Prostate gland (tissue), 2 donors: Measurements from ENCODE around the gene PLOD2. TPM values are rescaled to one million over a fixed set of nuclear protein-coding genes. Genes with fewer than 3 reads are reported as not detected.

Experiments
- DNase-seq: peaks from one replicate; pipeline ENCODE4 v3.0.0-alpha.2; 2019; ENCODE audit warnings: low spot score
- H3K27ac ChIP-seq, 2 donors: fragments of 200-600 bp; sonication (generic); 2 replicates each; pipeline ENCODE4 v1.5.1; 2017 to 2019
- H3K27me3 ChIP-seq: fragments of 200-600 bp; sonication (generic); replicated peaks from 2 replicates; pipeline ENCODE4 v1.5.1; 2019; ENCODE audit not compliant: insufficient read depth
- H3K36me3 ChIP-seq, 2 donors: fragments of 200-600 bp; sonication (generic); 1 replicate in 1 of 2; 2 replicates in 1 of 2; pipeline versions ENCODE4 v1.5.1 to v1.8.1; 2017 to 2019
- H3K4me1 ChIP-seq: fragments of 200-600 bp; sonication (generic); replicated peaks from 2 replicates; pipeline ENCODE4 v1.5.1; 2019
- H3K4me3 ChIP-seq, 2 donors: fragments of 200-600 bp; sonication (generic); 2 replicates each; pipeline ENCODE4 v1.5.1; 2017 to 2019
- H3K9me3 ChIP-seq: fragments of 200-600 bp; sonication (generic); 2 replicates; pipeline ENCODE4 v1.5.1; 2017
- POLR2A ChIP-seq: fragments of 450-650 bp; IDR thresholded peaks from one replicate; pipeline ENCODE4 v1.6.1; 2016; ENCODE audit warnings: antibody characterized with exemption, mild to moderate bottlenecking
- POLR2AphosphoS5 ChIP-seq: sonication (generic); formaldehyde crosslinking; IDR thresholded peaks from one replicate; pipeline ENCODE4 v1.6.1; 2017; ENCODE audit warnings: antibody characterized with exemption
- WGBS: methylation state at CpG from one replicate; pipeline ENCODE4 v1.1.5; 2018; 5-methylcytosine and 5-hydroxymethylcytosine counted together
- intact Hi-C: fragments of 100-400 bp; cut with DNase I; formaldehyde crosslinking; loops from one replicate; pipeline ENCODE4 v1.14.2; 2022
- total RNA-seq, 2 donors: library from RNA; depleted of rRNA; stranded (reverse); fragments of >200 nt; gene quantifications; one replicate each; pipeline ENCODE4 v1.1.0, GENCODE V29; 2016
- TF ChIP-seq, protein P1 (sequence below), 4 experiments: fragments of 200-600 bp in 2 of 4; fragments of 450-650 bp in 2 of 4; sonication (generic) in 2 of 4; IDR thresholded peaks; 1 replicate in 3 of 4; 2 replicates in 1 of 4; pipeline ENCODE4 v1.5.1; 2016 to 2019; ENCODE audit warnings: antibody characterized with exemption in 4 of 4, mild to moderate bottlenecking in 2 of 4, moderate library complexity in 2 of 4

PLOD2 gene
- total RNA-seq, 2 donors from 2014 or later, result 10.7 to 14.6 TPM

DNA sequence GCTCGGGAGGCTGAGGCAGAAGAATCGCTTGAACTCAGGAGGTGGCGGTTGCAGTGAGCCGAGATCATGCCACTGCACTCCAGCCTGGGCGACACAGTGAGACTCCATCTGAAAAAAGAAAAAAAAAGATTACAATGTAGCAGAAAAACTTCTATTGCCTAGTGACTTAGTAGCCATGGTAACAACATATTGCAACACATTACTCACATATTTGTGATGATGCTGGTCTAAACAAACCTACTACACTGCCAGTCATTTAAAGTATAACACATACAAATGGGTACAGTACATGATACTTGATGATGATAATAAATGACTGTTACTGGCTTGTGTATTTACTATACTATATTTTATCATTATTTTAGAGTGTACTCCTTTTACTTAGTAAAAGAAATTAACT lies 125.6 kb downstream of the PLOD2 start:
- 97% methylated on average over 5 of the region's 5 CpGs for WGBS
- no peaks in the 10 kb centered on the region for H3K36me3 ChIP-seq
- DNase-seq, result no peak
- no peaks in the 10 kb centered on the region for H3K4me1 ChIP-seq
- TF ChIP-seq POLR2A, result no peak
- TF ChIP-seq, protein P1, sequence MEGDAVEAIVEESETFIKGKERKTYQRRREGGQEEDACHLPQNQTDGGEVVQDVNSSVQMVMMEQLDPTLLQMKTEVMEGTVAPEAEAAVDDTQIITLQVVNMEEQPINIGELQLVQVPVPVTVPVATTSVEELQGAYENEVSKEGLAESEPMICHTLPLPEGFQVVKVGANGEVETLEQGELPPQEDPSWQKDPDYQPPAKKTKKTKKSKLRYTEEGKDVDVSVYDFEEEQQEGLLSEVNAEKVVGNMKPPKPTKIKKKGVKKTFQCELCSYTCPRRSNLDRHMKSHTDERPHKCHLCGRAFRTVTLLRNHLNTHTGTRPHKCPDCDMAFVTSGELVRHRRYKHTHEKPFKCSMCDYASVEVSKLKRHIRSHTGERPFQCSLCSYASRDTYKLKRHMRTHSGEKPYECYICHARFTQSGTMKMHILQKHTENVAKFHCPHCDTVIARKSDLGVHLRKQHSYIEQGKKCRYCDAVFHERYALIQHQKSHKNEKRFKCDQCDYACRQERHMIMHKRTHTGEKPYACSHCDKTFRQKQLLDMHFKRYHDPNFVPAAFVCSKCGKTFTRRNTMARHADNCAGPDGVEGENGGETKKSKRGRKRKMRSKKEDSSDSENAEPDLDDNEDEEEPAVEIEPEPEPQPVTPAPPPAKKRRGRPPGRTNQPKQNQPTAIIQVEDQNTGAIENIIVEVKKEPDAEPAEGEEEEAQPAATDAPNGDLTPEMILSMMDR (IDR thresholded peaks at IDR 0.05), result no peak
- no peak for TF ChIP-seq POLR2AphosphoS5
- H3K27ac ChIP-seq, result no peak overlapping the region
- no peaks in the 10 kb centered on the region for H3K27me3 ChIP-seq
- H3K4me3 ChIP-seq, result no peak overlapping the region
- intact Hi-C loops, result no loop called here
- H3K9me3 ChIP-seq, result no peaks in the 10 kb centered on the region

DNA sequence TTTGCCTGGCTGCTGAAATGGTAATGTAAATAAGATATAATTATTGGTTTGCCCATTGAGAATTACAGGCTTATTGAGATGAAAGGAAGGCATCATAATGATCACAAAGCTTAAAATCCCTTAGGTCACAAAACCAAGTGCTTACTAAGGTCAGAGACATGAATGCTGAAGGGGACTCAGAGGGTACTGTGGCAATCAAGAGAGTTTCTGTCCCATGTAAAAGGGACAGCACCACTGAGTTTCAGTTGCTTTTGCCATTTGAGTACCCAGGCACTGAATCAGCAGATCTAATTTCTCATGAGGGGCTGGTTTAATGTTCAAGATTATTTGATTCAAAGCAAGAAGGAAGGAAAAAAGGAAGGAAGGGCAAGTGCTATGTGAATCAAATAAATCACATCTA lies 127.0 kb downstream of the PLOD2 start:
- DNase-seq, result no peak
- H3K9me3 ChIP-seq, result no peaks in the 10 kb centered on the region
- TF ChIP-seq, protein P1 (IDR thresholded peaks at IDR 0.05), result no peak
- TF ChIP-seq POLR2A (no peak), POLR2AphosphoS5 (no peak)
- no peak overlapping the region for H3K4me3 ChIP-seq
- H3K27me3 ChIP-seq, result no peaks in the 10 kb centered on the region
- intact Hi-C loops, result no loop called here
- no peaks in the 10 kb centered on the region for H3K4me1 ChIP-seq
- H3K36me3 ChIP-seq, result no peaks in the 10 kb centered on the region
- H3K27ac ChIP-seq, result no peak overlapping the region

DNA sequence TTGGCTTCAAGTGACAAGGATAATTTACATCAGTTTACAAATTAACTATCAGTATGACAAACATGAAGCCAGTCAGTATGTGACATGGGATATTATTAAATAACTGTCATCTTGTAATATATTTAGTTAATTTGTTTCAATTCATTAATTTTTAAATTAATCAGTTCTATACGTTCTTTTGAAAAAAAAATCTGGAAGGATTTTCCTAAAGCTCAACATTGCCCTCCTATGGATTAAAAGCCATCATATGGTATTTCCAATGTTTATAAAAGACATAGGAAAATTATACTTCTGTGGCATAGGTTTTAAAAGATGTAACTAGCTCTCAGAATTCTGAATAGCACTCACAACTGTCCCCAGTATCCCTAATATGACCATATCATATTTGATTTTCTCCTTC lies 134.4 kb downstream of the PLOD2 start:
- WGBS, result 34% methylated on average over 1 of the region's 1 CpG
- TF ChIP-seq POLR2AphosphoS5 (no peak), POLR2A (no peak)
- TF ChIP-seq, protein P1 (IDR thresholded peaks at IDR 0.05), result no peak

DNA sequence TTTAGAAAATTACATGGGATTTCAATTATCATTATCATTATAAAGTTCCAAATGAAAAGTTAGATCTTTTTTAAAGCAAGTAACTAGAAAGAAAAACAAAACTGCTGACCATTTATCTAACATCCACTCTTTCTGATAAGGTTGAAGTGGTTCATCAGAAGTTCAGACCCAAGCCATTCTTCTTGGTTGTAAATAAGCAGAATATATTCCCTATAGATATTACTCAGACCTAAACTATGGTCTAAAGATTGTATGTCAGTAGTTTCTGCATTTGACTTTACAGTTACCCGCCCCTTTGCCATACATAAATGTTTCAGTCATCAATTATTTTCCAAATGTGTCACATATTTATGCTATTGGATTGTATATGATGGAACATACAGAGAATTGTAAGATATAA lies 136.7 kb downstream of the PLOD2 start:
- intact Hi-C loops, result no loop called here
- 95% methylated on average over 1 of the region's 1 CpG for WGBS
- TF ChIP-seq POLR2AphosphoS5 (no peak), POLR2A (no peak)
- TF ChIP-seq, protein P1 (IDR thresholded peaks at IDR 0.05), result no peak
- Histone ChIP-seq H3K4me1 (no peaks in the 10 kb centered on the region), H3K36me3 (no peaks in the 10 kb centered on the region), H3K4me3 (no peak overlapping the region), H3K27ac (no peak overlapping the region), H3K27me3 (no peaks in the 10 kb centered on the region), H3K9me3 (no peaks in the 10 kb centered on the region)
- DNase-seq, result no peak

More for the DNA sequence above, 134.4 kb downstream of the PLOD2 start:
- Histone ChIP-seq H3K27me3 (no peaks in the 10 kb centered on the region), H3K4me1 (no peaks in the 10 kb centered on the region), H3K4me3 (no peak overlapping the region), H3K9me3 (no peaks in the 10 kb centered on the region), H3K27ac (no peak overlapping the region), H3K36me3 (no peaks in the 10 kb centered on the region)
- DNase-seq, result no peak
- intact Hi-C loops, result no loop called here

DNA sequence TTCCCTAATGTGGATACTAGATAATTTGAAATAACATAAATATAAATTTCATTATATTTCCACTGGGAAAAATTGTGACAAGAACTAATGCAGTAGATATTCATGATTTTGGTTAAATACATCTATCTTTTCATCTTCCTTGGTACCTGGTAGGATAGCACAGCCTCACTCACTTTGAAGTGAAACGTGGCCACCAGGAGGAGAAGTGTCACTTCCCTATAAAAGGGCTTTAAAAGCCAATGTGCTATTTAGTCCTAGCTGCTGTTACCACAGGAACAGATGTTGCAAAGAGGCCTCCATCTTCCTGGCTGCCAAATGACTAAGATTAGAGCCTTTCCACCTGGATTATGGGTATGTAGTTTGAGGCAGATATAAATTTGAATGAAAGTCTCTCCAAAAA lies 140.0 kb downstream of the PLOD2 start:
- Histone ChIP-seq H3K27me3 (no peaks in the 10 kb centered on the region), H3K9me3 (no peaks in the 10 kb centered on the region)
- 52% methylated on average over 1 of the region's 1 CpG for WGBS

More for the DNA sequence above, 140.0 kb downstream of the PLOD2 start:
- intact Hi-C loops, result no loop called here
- no peak for DNase-seq
- Histone ChIP-seq H3K4me3 (no peak overlapping the region), H3K4me1 (no peaks in the 10 kb centered on the region), H3K36me3 (no peaks in the 10 kb centered on the region), H3K27ac (no peak overlapping the region)
- TF ChIP-seq POLR2AphosphoS5, result no peak
- TF ChIP-seq, protein P1 (IDR thresholded peaks at IDR 0.05), result no peak
